Stimulated activated CD8-positive, alpha-beta memory T cell treated with anti-CD3 and anti-CD28 coated beads, Interleukin-7, amount 100 ng/mL, for 4 hours (primary cell): ENCODE measurements around the gene DDIT4.
"Not testable (repeated sequence)": the region's sequence is repeated elsewhere in the genome, so short reads cannot be mapped to it uniquely, and the experiment has no call there.

Experiments
- DNase-seq, 2 donors: peaks; one replicate each; pipeline ENCODE4 v3.0.0-alpha.2; 2020; ENCODE audit warnings: low read depth in 2 of 2

Gene DDIT4

GRCh38 chr10:72295330-72295910 lies 21.7 kb downstream of the DDIT4 start:
- DNase-seq: no peak

DNA sequence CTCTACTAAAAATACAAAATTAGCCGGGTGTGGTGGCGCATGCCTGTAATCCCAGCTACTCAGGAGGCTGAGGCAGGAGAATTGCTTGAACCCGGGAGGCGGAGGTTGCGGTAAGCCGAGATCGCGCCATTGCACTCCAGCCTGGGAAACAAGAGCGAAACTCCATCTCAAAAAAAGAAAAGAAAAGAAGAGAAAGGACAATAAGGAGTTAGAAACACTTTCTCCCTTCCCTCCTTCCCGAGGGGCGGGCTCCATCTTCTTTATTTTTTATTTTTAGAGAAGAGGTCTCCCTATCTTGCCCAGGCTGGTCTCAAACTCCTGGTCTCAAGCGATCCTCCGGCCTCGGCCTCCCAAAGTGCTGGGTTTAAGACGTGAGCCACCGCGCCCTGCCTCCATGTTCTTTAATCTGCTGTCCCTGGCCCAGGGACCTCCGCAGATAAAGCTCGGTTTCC lies 23.1 kb downstream of the DDIT4 start:
- not testable (repeated sequence) for DNase-seq

DNA sequence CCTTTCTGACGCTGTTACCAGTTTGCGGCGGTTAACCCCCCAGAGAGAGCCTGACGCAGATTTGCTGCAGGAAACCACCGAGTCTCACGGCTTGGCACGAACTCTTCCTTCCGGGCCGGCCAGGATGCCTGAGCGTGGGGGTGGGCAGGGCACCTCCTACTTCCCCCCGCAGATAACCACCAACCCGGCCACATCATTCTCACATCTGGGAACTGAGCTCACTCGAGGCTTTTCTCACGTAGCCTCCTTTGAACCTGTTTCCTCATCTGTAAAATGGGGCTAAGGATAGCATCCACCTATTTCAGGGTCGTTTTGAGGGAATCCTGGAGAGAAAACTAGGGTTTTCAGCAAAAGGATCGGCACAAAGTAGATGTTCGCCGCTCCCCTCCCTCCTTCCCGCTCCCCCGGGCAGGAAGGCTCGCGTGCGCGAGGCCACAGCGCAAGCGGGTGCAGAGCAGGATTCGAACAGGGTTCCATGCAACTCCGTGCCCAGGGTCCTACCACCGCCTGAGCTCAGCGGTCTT lies 23.6 kb downstream of the DDIT4 start:
- peak; percentile 96 for DNase-seq

DNA sequence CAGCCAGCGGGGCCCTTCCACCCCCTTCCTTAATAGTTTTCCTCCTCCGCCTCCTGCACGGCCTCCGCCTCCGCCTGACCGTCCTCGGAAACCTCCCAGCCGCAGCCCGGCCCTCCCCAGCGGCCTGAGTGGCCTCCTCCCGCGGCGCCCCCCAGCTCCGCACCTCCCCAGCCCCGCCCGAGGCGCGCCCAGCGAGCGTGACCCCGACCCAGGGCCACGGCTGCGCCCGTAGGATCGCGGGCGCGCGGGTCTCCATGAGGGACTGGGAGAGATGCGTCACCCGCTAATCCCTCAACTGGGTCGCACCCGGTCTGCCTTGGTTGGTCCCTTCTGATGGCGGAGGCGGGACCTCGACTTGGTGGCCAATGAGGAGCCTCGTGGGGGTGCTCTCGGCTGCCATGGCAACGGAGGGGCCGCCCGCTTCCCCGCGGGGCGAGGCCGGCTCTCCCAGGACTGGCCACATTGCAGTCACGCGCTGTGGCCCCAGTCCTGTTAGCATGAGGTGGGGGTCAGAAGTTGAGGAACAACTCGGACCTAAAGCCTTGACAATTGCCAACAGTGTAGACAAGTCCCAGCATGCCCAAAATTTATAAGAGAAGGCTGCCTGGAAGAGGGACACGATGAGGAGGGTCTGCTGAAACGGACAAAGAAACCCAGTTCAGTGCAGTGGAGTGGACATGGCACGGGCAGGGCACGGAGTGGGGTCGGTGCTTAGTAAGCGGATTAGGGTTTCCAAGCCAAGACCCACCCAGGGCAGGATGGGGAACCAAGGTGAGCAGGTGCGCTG lies 24.3 kb downstream of the DDIT4 start:
- peak; percentile 86 to 89 for DNase-seq

GRCh38 chr10:72298592-72299519 lies 25.1 kb downstream of the DDIT4 start:
- DNase-seq: no peak

DNA sequence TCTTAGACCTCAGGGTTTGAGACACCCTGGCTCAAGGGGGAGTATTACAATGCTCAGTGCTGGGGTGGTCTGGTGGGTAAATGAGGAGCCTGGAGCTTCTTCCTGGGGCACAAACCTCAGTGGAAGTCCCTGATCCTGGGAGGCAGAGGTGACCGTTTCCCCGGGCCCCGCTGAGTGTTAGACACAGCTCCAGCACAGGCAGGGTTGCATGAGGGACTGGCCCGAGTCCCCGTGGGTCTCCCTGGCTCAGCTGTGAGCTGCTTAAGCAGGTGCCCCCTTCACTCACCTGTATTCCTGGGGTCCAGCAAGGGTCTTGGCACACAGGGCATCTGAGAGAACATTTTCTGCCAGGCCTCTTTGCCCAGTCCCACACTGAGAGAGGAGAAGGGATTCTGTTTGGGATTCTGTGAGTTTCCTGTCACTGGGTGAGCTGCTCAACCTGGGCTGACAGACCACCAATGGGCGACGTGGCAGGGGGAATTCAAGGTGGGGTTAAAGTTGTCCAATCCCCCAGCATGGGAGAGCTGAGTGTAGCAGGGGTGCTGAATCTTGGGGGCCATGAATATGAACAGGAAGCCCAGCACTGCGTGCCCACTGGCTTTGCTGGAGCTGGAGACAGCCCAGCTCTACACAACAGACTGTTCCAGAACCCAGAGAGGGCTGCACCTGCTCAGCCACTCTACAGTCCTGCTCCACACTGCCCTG lies 29.9 kb downstream of the DDIT4 start:
- DNase-seq: no peak

DNA sequence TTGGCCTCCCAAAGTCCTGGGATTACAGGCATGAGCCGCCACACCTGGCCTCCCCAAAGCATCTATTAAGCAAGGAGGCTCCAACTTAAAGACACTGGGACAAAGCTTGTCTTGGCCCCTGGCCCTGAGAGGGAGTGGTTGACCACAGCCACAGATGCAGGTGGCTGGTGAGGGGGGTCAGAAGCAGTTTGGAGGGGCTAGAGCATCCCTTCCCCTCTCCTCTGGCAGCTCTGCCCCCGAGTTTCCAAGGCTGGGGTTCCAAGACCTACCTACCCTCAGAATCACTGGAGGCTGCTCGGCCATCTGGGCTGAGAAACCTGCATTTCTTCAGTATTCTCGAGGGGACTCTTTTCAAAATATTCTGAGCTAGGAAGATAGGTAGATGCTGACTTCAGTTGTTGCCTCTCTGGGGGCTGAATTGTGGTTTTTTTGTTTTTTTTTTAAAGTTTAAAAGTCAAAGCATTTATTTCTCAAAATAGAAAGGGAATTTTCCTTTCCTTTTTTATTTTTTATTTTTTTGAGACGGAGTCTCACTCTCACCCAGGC lies 32.6 kb downstream of the DDIT4 start:
- no peak for DNase-seq

GRCh38 chr10:72307711-72308110 lies 34.0 kb downstream of the DDIT4 start:
- not testable (repeated sequence) for DNase-seq

- DNase-seq: no peak
Measured at GRCh38 chr10:72308320-72308987, 34.7 kb downstream of the DDIT4 start.

DNA sequence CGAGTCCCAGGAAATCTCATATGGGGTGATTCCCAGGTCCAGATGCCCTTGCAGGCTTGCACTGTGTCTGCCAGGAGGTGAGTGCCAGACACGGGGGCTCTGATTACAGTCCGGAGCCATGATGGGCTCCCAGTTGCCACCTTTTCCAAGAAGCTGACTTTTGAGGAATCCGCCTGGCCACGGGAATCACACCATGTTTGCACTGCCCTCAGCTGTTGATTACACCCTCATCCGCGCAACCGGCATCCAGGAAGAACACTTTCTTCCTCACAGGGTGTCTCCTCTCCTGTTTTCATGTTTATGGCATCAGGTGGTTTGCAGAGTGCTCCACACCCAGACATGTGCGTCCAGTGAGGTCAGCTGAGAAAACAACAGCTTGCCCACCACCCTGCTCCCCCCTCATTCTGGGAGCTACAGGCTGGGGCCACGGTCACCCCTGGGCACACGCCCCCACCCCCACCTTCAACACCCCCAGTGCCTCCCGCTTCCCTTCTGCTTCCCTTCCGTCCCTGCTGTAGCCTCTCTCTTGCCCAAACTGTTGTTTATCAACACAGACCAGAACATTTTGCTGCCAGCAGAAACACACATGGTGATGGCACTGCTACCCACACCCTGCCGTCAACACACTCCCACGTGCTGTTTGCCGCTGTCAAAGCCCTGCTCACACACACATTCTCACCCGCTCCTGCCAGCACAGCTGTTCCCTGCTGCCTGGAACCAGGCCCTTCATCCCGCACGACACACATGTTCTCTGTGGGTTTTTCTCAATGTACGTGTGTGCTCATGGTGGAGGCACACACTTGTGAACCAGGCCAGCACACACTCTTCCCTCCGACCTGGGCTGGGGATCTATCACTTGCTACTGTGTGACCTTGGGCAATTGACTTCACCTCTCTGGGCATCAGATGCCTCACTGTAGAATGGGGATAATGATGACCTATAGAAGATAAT lies 35.8 kb downstream of the DDIT4 start:
- DNase-seq: no peak

GRCh38 chr10:72310241-72310633 lies 36.5 kb downstream of the DDIT4 start:
- no peak for DNase-seq

DNA sequence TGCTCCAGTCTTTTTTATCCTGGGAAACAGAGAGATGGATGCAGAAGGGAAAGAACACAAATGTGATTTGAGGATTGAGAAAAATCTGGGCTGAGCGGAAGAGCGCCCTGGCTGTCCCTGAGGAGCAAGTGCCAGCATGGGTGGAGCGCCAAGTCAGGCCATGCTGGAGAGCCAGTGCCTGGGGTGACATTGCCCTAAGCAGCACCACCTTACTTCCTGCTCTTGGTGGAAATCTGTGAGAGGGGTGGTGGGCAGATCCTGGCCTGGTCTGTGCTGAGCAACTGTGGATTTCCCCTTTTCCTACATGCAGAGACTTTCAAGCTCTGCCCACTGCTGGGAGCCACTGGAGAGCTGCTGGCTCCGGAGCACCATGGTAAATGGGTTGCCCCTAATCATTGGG lies 36.9 kb downstream of the DDIT4 start:
- no peak for DNase-seq

- no peak for DNase-seq
Measured at GRCh38 chr10:72311667-72312066, 37.9 kb downstream of the DDIT4 start.

GRCh38 chr10:72312865-72313391 lies 39.2 kb downstream of the DDIT4 start:
- DNase-seq: no peak

DNA sequence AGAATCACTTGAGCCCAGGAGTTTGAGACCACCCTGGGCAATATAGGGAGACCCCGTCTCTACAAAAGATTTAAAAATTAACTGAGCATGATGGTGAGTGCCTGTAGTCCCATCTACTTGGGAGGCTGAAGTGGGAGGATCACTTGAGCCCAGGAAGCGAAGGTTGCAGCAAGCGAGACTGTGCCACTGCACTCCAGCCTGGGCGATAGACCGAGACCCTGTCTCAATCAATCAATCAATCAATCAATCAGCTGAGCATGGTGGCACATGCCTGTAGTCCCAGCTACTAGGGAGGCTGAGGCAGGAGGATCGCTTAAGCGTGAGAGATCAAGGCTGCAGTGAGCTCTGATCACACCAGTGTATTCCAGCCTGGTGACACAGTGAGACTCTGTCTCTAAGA lies 40.5 kb downstream of the DDIT4 start:
- DNase-seq: no peak

- no peak for DNase-seq
Measured at GRCh38 chr10:72315054-72315453, 41.3 kb downstream of the DDIT4 start.

- DNase-seq: no peak
Measured at GRCh38 chr10:72315611-72316385, 42.1 kb downstream of the DDIT4 start.

DNA sequence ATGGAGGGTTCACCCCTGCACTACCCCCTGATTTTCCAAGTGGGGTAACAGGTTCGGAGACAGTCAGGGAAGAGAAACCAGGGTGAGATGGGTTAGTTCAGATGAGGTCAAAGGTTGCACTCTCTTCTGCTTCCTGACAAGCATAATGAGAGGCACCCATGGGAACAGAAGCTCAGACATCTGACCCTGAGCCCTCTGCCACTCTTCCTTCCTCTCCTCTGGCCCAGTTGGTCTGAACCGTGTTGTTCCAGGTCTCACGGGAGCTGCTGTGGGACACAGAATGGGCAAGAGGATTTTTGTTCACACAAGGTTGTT lies 42.6 kb downstream of the DDIT4 start:
- DNase-seq: no peak
